Activated T-helper 2 cell treated with anti-CD3 and anti-CD28 coated beads, Interferon-gamma antibody, Interleukin-2, Interleukin-4, amounts not matched to agents 10 μg/mL and 5 μg/mL and 100 μg/mL, durations not matched to agents 14 hours and 24 hours and 36 hours (primary cell): ENCODE results near the gene TANC1. TPM values are rescaled to one million over a fixed set of nuclear protein-coding genes. Genes with fewer than 3 reads are reported as not detected.

Experiments used
- DNase-seq: peaks from one replicate; pipeline ENCODE4 v3.0.0; 2021; ENCODE audit warnings: low spot score
- H3K27ac Mint-ChIP-seq: one replicate; pipeline ENCODE4 v1.8.0; 2021; ENCODE audit warnings: mixed read lengths
- H3K27me3 Mint-ChIP-seq: one replicate; pipeline ENCODE4 v1.8.0; 2021; ENCODE audit warnings: low read depth, mixed read lengths
- H3K36me3 Mint-ChIP-seq: one replicate; pipeline ENCODE4 v1.8.0; 2021; ENCODE audit warnings: low read depth, mixed read lengths
- H3K4me1 Mint-ChIP-seq: one replicate; pipeline ENCODE4 v1.8.0; 2021; ENCODE audit warnings: low read depth, mixed read lengths
- H3K4me3 Mint-ChIP-seq: one replicate; pipeline ENCODE4 v1.8.0; 2021; ENCODE audit warnings: low read depth, mild to moderate bottlenecking, moderate library complexity, mixed read lengths
- H3K9me3 Mint-ChIP-seq: one replicate; pipeline ENCODE4 v1.8.0; 2021; ENCODE audit warnings: mixed read lengths
- intact Hi-C: fragments of 100-400 bp; cut with micrococcal nuclease; formaldehyde crosslinking; loops from one replicate; pipeline ENCODE4 v1.15.1; 2023
- total RNA-seq: library from RNA; stranded (reverse); gene quantifications from 2 replicates; pipeline ENCODE4 v1.2.3, GENCODE V29; 2022

TANC1 gene
- total RNA-seq, 1 donor from 2014 or later = 0.34 TPM

GRCh38 chr2:158967114-158967730 is 1.2 kb upstream of the TANC1 start:
- intact Hi-C loops = no loop called here

GRCh38 chr2:158967731-158968395 is 577 bp upstream of the TANC1 start:
- Mint-ChIP-seq H3K27me3 (peaks cover 69% of the 10 kb centered on the region), H3K27ac (no peak overlapping the region), H3K4me3 (peak overlapping the region; percentile 58), H3K9me3 (no peaks in the 10 kb centered on the region), H3K4me1 (peaks cover 13% of the 10 kb centered on the region), H3K36me3 (no peaks in the 10 kb centered on the region)
- DNase-seq = no peak
- intact Hi-C loops = no loop called here

More at GRCh38 chr2:158967114-158967730, 1.2 kb upstream of the TANC1 start:
- peaks cover 13% of the 10 kb centered on the region for H3K4me1 Mint-ChIP-seq
- peaks cover 64% of the 10 kb centered on the region for H3K27me3 Mint-ChIP-seq
- no peak overlapping the region for H3K4me3 Mint-ChIP-seq
- H3K9me3 Mint-ChIP-seq = no peaks in the 10 kb centered on the region
- no peaks in the 10 kb centered on the region for H3K36me3 Mint-ChIP-seq
- no peak overlapping the region for H3K27ac Mint-ChIP-seq
- DNase-seq = no peak

- H3K27me3 Mint-ChIP-seq = peaks cover 69% of the 10 kb centered on the region
- H3K4me3 Mint-ChIP-seq = peak overlapping the region; percentile 73
- peaks cover 13% of the 10 kb centered on the region for H3K4me1 Mint-ChIP-seq
- no peaks in the 10 kb centered on the region for H3K9me3 Mint-ChIP-seq
- DNase-seq = no peak
- intact Hi-C loops = no loop called here
- H3K27ac Mint-ChIP-seq = no peak overlapping the region
- no peaks in the 10 kb centered on the region for H3K36me3 Mint-ChIP-seq
Observed at GRCh38 chr2:158969162-158969714, 798 bp downstream of the TANC1 start.

GRCh38 chr2:158969715-158970240 is 1.3 kb downstream of the TANC1 start:
- Mint-ChIP-seq H3K4me3 (peak overlapping the region; percentile 73), H3K36me3 (no peaks in the 10 kb centered on the region), H3K9me3 (no peaks in the 10 kb centered on the region), H3K27ac (no peak overlapping the region), H3K27me3 (peaks cover 69% of the 10 kb centered on the region), H3K4me1 (peaks cover 13% of the 10 kb centered on the region)
- intact Hi-C loops = no loop called here
- no peak for DNase-seq

GRCh38 chr2:158970241-158970751 is 1.9 kb downstream of the TANC1 start:
- H3K27me3 Mint-ChIP-seq = peaks cover 66% of the 10 kb centered on the region
- no peak overlapping the region for H3K27ac Mint-ChIP-seq
- DNase-seq = no peak
- intact Hi-C loops = no loop called here
- H3K4me1 Mint-ChIP-seq = peaks cover 13% of the 10 kb centered on the region
- H3K4me3 Mint-ChIP-seq = peak overlapping the region; percentile 73
- no peaks in the 10 kb centered on the region for H3K36me3 Mint-ChIP-seq
- H3K9me3 Mint-ChIP-seq = no peaks in the 10 kb centered on the region

GRCh38 chr2:158973116-158973956 is 4.9 kb downstream of the TANC1 start:
- peaks cover 13% of the 10 kb centered on the region for H3K4me1 Mint-ChIP-seq
- no peaks in the 10 kb centered on the region for H3K36me3 Mint-ChIP-seq
- H3K9me3 Mint-ChIP-seq = no peaks in the 10 kb centered on the region
- no peak overlapping the region for H3K27ac Mint-ChIP-seq
- intact Hi-C loops = no loop called here
- H3K27me3 Mint-ChIP-seq = peaks cover 43% of the 10 kb centered on the region
- no peak overlapping the region for H3K4me3 Mint-ChIP-seq
- no peak for DNase-seq

- no peaks in the 10 kb centered on the region for H3K36me3 Mint-ChIP-seq
Observed at GRCh38 chr2:158975271-158975921, 7.0 kb downstream of the TANC1 start.

GRCh38 chr2:158979772-158980171 is 11.3 kb downstream of the TANC1 start:
- H3K27me3 Mint-ChIP-seq = peaks cover 4% of the 10 kb centered on the region
- no peak for DNase-seq
- H3K36me3 Mint-ChIP-seq = no peaks in the 10 kb centered on the region
- no peaks in the 10 kb centered on the region for H3K9me3 Mint-ChIP-seq
- intact Hi-C loops = no loop called here
- no peaks in the 10 kb centered on the region for H3K4me1 Mint-ChIP-seq
- no peak overlapping the region for H3K4me3 Mint-ChIP-seq
- H3K27ac Mint-ChIP-seq = no peak overlapping the region

More at GRCh38 chr2:158975271-158975921, 7.0 kb downstream of the TANC1 start:
- H3K27ac Mint-ChIP-seq = no peak overlapping the region
- DNase-seq = no peak
- peaks cover 2% of the 10 kb centered on the region for H3K4me1 Mint-ChIP-seq
- intact Hi-C loops = no loop called here
- no peak overlapping the region for H3K4me3 Mint-ChIP-seq
- H3K9me3 Mint-ChIP-seq = no peaks in the 10 kb centered on the region
- H3K27me3 Mint-ChIP-seq = peaks cover 30% of the 10 kb centered on the region

GRCh38 chr2:158984604-158985135 is 16.2 kb downstream of the TANC1 start:
- no peak for DNase-seq
- no peaks in the 10 kb centered on the region for H3K4me1 Mint-ChIP-seq
- no peak overlapping the region for H3K27ac Mint-ChIP-seq
- H3K27me3 Mint-ChIP-seq = peaks cover 1% of the 10 kb centered on the region
- H3K36me3 Mint-ChIP-seq = no peaks in the 10 kb centered on the region
- H3K9me3 Mint-ChIP-seq = no peaks in the 10 kb centered on the region
- H3K4me3 Mint-ChIP-seq = no peak overlapping the region
- intact Hi-C loops = no loop called here

- no peaks in the 10 kb centered on the region for H3K9me3 Mint-ChIP-seq
- H3K27me3 Mint-ChIP-seq = peaks cover 2% of the 10 kb centered on the region
- H3K27ac Mint-ChIP-seq = no peak overlapping the region
- no peak for DNase-seq
- H3K36me3 Mint-ChIP-seq = no peaks in the 10 kb centered on the region
- intact Hi-C loops = no loop called here
- no peaks in the 10 kb centered on the region for H3K4me1 Mint-ChIP-seq
- H3K4me3 Mint-ChIP-seq = no peak overlapping the region
Observed at GRCh38 chr2:158988501-158988900, 20.1 kb downstream of the TANC1 start.

- intact Hi-C loops = no loop called here
- Mint-ChIP-seq H3K9me3 (no peaks in the 10 kb centered on the region), H3K4me3 (no peak overlapping the region), H3K27ac (no peak overlapping the region), H3K27me3 (peaks cover 2% of the 10 kb centered on the region), H3K4me1 (no peaks in the 10 kb centered on the region), H3K36me3 (no peaks in the 10 kb centered on the region)
- DNase-seq = no peak
Observed at GRCh38 chr2:158989165-158989564, 20.7 kb downstream of the TANC1 start.
